ENCODE measurements around the gene PIWIL4. TPM values are rescaled to one million over a fixed set of nuclear protein-coding genes. Genes with fewer than 3 reads are reported as not detected.
A peak's percentile ranks its signal among the peaks of the same experiment; 100 is the strongest.

Gene PIWIL4
- total RNA-seq, 1 experiment from 2014 or later, result 0.15 TPM

- Histone ChIP-seq H3K4me3 (ENCODE audit: low read length) (no peak overlapping the region), H3K36me3 (ENCODE audit: low read depth, low read length) (no peaks in the 10 kb centered on the region), H3K9me2 (replicated peaks; ENCODE audit: low read length) (no peaks in the 10 kb centered on the region), H4K20me1 (ENCODE audit: low read length) (no peaks in the 10 kb centered on the region), H3K27me3 (ENCODE audit: low read length) (peaks cover 23% of the 10 kb centered on the region; the same call in 1 of the 2 replicates), H2AFZ (ENCODE audit: low read length) (no peak overlapping the region), H3K9me3 (ENCODE audit: low read length) (no peaks in the 10 kb centered on the region), H3K4me2 (ENCODE audit: low read length) (no peak overlapping the region), H3K9ac (ENCODE audit: low read length) (no peak overlapping the region), H3K4me1 (ENCODE audit: insufficient read depth, low read length) (no peaks in the 10 kb centered on the region), H3K27ac (ENCODE audit: low read length) (no peak overlapping the region), H3F3A (ENCODE audit: low read length, unreplicated experiment) (no peaks in the 10 kb centered on the region), H3K79me2 (ENCODE audit: low read length) (no peaks in the 10 kb centered on the region)
- DNase-seq (no peak), ATAC-seq (peak; percentile 20; the same call in 1 of the 2 replicates)
- intact Hi-C loops (cut with micrococcal nuclease), result no loop called here
- ChIA-PET CTCF (no interaction called here), POLR2A (ENCODE audit: unreplicated experiment) (interaction anchor here (0.5 to 0.6 kb wide), 2 partner anchors 18 to 738 kb away, joined by 5 to 11 read pairs; no protein-coding TSS in a partner anchor)
- no TSS peak for BruUV-seq (replicated peaks)
- TF ChIP-seq CTCF (conservative IDR thresholded peaks at IDR 0.05; ENCODE audit: low read depth, low read length) (no peak), EZH2 (IDR thresholded peaks at IDR 0.05; ENCODE audit: low read length, unreplicated experiment) (no peak), EZH2phosphoT487 (IDR thresholded peaks at IDR 0.05; ENCODE audit: borderline replicate concordance, low read length) (no peak)
These were observed 21.3 kb downstream of the PIWIL4 start for GRCh38 chr11:94588366-94588942.

- TF ChIP-seq EZH2phosphoT487 (IDR thresholded peaks at IDR 0.05; ENCODE audit: borderline replicate concordance, low read length) (no peak), EZH2 (IDR thresholded peaks at IDR 0.05; ENCODE audit: low read length, unreplicated experiment) (no peak)
- no peak overlapping the region for H3K4me2 ChIP-seq (ENCODE audit: low read length)
- H3K9me3 ChIP-seq (ENCODE audit: low read length), result no peaks in the 10 kb centered on the region
- no peaks in the 10 kb centered on the region for H3F3A ChIP-seq (ENCODE audit: low read length, unreplicated experiment)
- H3K27ac ChIP-seq (ENCODE audit: low read length), result no peak overlapping the region
- no peaks in the 10 kb centered on the region for H3K4me1 ChIP-seq (ENCODE audit: insufficient read depth, low read length)
- H3K4me3 ChIP-seq (ENCODE audit: low read length), result no peak overlapping the region
- no peak for DNase-seq
- intact Hi-C loops (cut with micrococcal nuclease), result no loop called here
- peaks cover 23% of the 10 kb centered on the region; the same call in 1 of the 2 replicates for H3K27me3 ChIP-seq (ENCODE audit: low read length)
- BruUV-seq (replicated peaks), result no TSS peak
- H2AFZ ChIP-seq (ENCODE audit: low read length), result no peak overlapping the region
- ChIA-PET POLR2A (ENCODE audit: unreplicated experiment) (interaction anchor here (0.5 kb wide), 1 partner anchor 763 kb away, joined by 6 read pairs; no protein-coding TSS in a partner anchor), CTCF (no interaction called here)
- no peaks in the 10 kb centered on the region for H3K79me2 ChIP-seq (ENCODE audit: low read length)
- no peaks in the 10 kb centered on the region for H3K9me2 ChIP-seq (replicated peaks; ENCODE audit: low read length)
- H3K9ac ChIP-seq (ENCODE audit: low read length), result no peak overlapping the region
- no peak for ATAC-seq
- no peaks in the 10 kb centered on the region for H3K36me3 ChIP-seq (ENCODE audit: low read depth, low read length)
- no peaks in the 10 kb centered on the region for H4K20me1 ChIP-seq (ENCODE audit: low read length)
These were observed 23.3 kb downstream of the PIWIL4 start for GRCh38 chr11:94590352-94591041.

GRCh38 chr11:94593030-94593429 lies 25.9 kb downstream of the PIWIL4 start:
- Histone ChIP-seq H3K27me3 (ENCODE audit: low read length) (peaks cover 23% of the 10 kb centered on the region; the same call in 1 of the 2 replicates), H3K9ac (ENCODE audit: low read length) (no peak overlapping the region), H3K4me1 (ENCODE audit: insufficient read depth, low read length) (no peaks in the 10 kb centered on the region), H2AFZ (ENCODE audit: low read length) (no peak overlapping the region), H3K9me3 (ENCODE audit: low read length) (no peaks in the 10 kb centered on the region), H3K36me3 (ENCODE audit: low read depth, low read length) (no peaks in the 10 kb centered on the region), H3K4me3 (ENCODE audit: low read length) (no peak overlapping the region), H3F3A (ENCODE audit: low read length, unreplicated experiment) (no peaks in the 10 kb centered on the region), H3K27ac (ENCODE audit: low read length) (no peak overlapping the region), H3K9me2 (replicated peaks; ENCODE audit: low read length) (no peaks in the 10 kb centered on the region), H3K4me2 (ENCODE audit: low read length) (no peak overlapping the region), H4K20me1 (ENCODE audit: low read length) (no peaks in the 10 kb centered on the region), H3K79me2 (ENCODE audit: low read length) (no peaks in the 10 kb centered on the region)
- no peak for DNase-seq
- ChIA-PET POLR2A (ENCODE audit: unreplicated experiment) (no interaction called here), CTCF (no interaction called here)
- no peak for ATAC-seq
- TF ChIP-seq CTCF (conservative IDR thresholded peaks at IDR 0.05; ENCODE audit: low read depth, low read length) (no peak), EZH2 (IDR thresholded peaks at IDR 0.05; ENCODE audit: low read length, unreplicated experiment) (no peak), EZH2phosphoT487 (IDR thresholded peaks at IDR 0.05; ENCODE audit: borderline replicate concordance, low read length) (no peak)
- no TSS peak for BruUV-seq (replicated peaks)
- intact Hi-C loops (cut with micrococcal nuclease), result no loop called here
